GM19351 (cell line): Measurements from ENCODE around the gene PCDHA8.
"Not testable (repeated sequence)": the region's sequence is repeated elsewhere in the genome, so short reads cannot be mapped to it uniquely, and the experiment has no call there.

Experiments
- ATAC-seq: cut with Tn5 transposase; IDR thresholded peaks from one replicate; pipeline ENCODE4 v1.9.1; 2021; ENCODE audit warnings: mild to moderate bottlenecking, moderate library complexity; ENCODE audit not compliant: unreplicated experiment

The PCDHA8 gene

GRCh38 chr5:140870221-140871201, 29.5 kb downstream of the PCDHA8 start:
- ATAC-seq, result no peak

- ATAC-seq, result no peak
These were observed 34.4 kb downstream of the PCDHA8 start, which contains the start of gene PCDHA12 for GRCh38 chr5:140875085-140876065. Gene PCDHA12 (plus strand): TSS chr5:140875308. CDS start chr5:140875473, 165 bp downstream.

- ATAC-seq, result not testable (repeated sequence)
These were observed 35.7 kb downstream of the PCDHA8 start for GRCh38 chr5:140876541-140877261.

GRCh38 chr5:140877262-140877581, 36.2 kb downstream of the PCDHA8 start:
- ATAC-seq, result no peak

- ATAC-seq, result no peak
These were observed 41.1 kb downstream of the PCDHA8 start, which contains the start of gene PCDHA13 for GRCh38 chr5:140881889-140882590. Gene PCDHA13 (plus strand): TSS chr5:140882124. CDS start chr5:140882269, 145 bp downstream.

- no peak for ATAC-seq
These were observed 41.6 kb downstream of the PCDHA8 start for GRCh38 chr5:140882591-140882899.

- no peak for ATAC-seq
These were observed 42.4 kb downstream of the PCDHA8 start for GRCh38 chr5:140883373-140883772.

- no peak for ATAC-seq
These were observed 43.1 kb downstream of the PCDHA8 start for GRCh38 chr5:140883927-140884697.
